ENCODE results near the gene MAIP1.

MAIP1 gene

GRCh38 chr2:199951023-199951422 is 4.4 kb upstream of the MAIP1 start:
- DNase-seq: no peak

DNA sequence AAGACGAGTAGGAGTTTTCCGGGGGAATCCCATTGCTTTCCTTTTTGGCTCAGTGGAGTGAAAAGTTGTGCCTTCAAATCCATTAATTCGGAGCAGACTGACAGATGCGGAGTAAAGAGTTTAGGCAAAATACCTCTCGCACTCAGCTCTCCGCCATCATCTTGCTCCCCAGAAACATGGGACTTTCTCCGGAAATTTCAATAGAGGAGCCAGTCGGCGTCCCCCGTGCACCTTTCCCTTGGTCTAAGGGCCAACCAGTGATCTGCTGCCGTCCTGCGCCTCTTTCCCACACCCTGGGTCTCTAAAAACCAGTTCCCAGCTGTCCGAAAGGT is 409 bp upstream of the MAIP1 start:
- DNase-seq: peak; percentile 84

DNA sequence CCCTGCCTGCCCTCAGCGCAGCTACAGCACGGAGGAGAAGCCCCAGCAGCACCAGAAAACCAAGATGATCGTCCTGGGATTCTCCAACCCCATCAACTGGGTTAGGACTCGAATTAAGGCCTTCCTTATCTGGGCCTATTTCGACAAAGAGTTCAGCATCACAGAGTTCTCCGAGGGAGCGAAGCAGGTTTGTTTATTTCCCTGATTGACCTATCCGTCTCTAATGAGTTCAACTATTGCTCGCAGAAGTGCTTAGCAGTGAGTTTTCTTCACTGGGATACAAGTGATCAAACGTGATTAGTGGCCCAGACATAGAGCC is 639 bp downstream of the MAIP1 start:
- no peak for DNase-seq

DNA sequence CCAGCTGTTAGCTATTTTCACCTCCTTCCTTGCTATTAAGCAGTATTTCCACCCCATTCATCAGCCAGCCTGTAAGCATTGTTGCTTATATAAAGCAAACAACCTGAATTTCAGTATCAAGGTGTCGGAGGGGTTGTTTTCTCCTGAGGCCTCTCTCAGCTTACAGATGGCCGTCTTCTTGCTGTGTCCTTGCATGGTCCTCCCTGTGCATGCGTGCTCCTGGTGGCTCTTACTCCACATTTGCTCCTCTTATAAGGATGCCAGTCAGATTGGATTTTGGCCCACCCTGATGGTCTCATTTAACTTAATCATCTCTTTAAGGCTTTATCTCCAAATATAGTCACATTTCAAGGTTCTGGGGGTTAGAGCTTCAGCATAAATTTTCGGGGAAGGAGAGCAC is 2.6 kb downstream of the MAIP1 start:
- no peak for DNase-seq

DNA sequence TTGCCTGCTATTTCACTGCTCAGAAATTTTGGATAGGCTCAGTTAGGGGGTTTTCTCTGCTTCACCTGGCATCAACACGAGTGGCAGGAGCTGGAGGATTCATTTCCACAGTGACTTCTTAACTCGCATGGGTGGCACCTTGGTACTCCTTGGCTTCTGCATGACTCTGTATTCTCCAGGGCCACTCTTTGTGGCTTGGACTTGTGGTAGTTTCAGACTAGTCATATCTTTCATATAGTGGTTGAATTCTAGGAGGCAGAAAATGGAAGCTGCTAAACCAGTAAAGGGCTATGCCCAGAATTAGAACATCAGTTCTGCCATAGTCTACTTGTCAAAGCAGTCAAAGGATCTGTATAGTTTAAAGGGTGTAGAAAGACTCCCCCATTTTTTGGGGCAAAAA is 6.8 kb downstream of the MAIP1 start:
- DNase-seq: no peak

DNA sequence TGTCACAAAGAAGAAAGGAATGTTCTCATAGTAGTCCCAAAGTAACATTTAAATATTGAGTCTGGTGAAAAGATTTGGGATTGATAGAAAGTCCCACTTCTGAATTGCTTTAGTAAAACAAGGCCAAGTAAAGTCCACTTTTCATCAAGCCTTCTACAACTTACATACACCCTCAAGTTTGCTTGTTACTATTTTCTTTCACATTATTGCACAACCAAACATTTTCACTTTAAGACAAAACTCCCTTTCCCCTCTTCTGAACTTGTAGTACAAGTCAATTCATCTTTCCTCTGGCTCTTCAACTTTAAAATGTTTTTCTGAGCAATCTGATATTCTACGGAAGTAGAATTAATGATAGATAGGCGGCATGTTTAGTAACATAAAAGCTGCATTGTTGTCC is 11.0 kb downstream of the MAIP1 start:
- DNase-seq: no peak

DNA sequence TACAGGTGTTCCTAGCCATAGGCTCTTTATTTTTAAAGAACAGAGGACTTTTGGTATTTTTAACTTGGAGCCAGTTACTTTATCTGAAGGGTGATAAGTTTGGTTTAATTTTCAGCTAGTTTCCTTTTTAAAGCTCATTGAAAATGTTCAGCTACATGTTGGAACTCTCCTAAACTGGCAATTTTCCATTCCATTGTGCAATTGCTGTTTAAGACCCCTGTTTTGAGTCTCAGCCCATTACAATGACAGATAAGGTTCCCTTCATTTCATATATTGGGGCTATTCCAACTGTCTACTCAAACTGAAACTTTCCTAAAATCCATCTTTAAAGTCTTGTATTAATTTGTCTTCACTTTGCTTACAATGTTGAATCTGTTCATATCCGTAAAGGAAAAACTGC is 11.6 kb downstream of the MAIP1 start:
- DNase-seq: no peak

GRCh38 chr2:199968126-199968525 is 12.7 kb downstream of the MAIP1 start:
- DNase-seq: no peak

DNA sequence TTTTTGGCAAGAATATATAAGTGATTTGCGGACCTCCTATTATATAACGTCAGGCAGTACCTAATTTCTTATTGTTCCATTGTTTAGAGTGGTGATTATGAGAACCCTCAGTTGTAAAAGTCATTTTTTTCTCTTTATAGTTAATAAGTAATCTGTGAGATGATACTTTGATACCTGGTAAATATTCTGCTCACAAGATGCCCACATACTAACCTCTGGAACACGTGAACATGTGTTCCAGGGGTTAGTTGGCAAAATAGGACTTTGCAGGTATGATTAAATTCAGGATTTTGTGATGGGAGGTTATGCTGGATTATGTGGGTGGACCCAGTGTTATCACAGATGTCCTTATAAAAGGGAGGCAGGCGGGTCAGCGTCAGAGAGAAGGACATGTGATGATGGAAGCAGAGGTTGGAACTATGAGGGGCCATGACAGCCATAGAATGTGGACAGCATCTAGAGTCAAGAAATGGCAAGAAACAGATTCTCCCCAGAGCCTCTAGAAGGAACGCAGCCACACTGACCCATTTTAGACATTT is 16.8 kb downstream of the MAIP1 start:
- DNase-seq: no peak

GRCh38 chr2:199973703-199974102 is 18.3 kb downstream of the MAIP1 start:
- peak; percentile 29 for DNase-seq

DNA sequence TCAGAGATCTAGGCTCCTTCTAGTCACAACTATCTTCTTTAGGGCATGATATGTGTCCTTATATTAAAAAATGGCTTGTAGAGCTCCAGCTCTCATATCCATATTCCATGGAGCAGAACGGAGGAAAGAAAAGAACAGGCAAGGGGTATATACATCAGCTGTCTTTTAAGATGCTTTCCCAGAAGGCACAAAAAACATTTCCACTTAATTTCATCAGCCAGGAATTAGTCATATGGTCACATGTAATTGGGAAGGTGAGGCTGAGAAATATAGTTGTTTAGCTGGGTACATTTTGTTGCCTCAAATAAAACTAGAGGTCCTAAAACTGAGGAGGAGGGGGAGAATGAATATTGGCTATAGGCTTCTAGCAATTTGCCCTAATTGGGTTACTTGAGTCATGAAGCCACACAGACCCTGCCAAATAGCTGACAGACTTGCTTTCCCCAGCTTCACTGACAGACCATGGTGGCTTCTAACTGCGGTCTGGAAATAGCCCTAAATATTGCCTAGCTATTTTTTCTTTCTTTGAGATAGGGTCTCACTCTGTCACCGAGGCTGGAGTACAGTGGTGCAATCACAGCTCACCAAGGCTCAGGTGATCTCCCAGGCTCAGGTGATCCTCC is 20.0 kb downstream of the MAIP1 start:
- no peak for DNase-seq

DNA sequence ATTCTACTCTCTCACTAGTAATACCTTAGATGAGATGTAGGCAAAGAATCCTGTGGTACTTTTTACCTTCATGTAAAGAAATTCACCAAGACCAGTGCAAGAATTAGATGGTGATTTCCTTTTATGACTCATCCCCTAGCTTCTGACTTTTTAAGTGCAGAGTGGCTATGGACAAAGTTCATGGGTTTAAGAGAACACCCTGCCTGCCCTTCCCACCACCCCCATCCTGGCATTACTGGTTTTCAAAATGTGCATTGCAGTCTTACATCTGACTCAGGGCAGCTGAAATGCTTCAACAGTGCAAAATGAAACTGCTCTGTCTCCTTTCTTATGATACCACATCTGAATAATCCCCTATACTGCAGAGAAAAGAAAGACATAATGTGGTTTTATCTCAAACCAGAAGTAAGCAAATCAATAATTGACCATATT is 22.6 kb downstream of the MAIP1 start:
- no peak for DNase-seq

- no peak for DNase-seq
Observed at GRCh38 chr2:199979398-199979797, 24.0 kb downstream of the MAIP1 start.

GRCh38 chr2:199979832-199980628 is 24.6 kb downstream of the MAIP1 start:
- DNase-seq: peak; percentile 40

GRCh38 chr2:199982126-199982843 is 26.9 kb downstream of the MAIP1 start:
- no peak for DNase-seq

- no peak for DNase-seq
Observed at GRCh38 chr2:199983534-199983933, 28.2 kb downstream of the MAIP1 start.

GRCh38 chr2:199984159-199984558 is 28.8 kb downstream of the MAIP1 start:
- no peak for DNase-seq

GRCh38 chr2:199984755-199985154 is 29.4 kb downstream of the MAIP1 start:
- no peak for DNase-seq

- peak; percentile 55 for DNase-seq
Observed at GRCh38 chr2:199985625-199986207, 30.3 kb downstream of the MAIP1 start.

DNA sequence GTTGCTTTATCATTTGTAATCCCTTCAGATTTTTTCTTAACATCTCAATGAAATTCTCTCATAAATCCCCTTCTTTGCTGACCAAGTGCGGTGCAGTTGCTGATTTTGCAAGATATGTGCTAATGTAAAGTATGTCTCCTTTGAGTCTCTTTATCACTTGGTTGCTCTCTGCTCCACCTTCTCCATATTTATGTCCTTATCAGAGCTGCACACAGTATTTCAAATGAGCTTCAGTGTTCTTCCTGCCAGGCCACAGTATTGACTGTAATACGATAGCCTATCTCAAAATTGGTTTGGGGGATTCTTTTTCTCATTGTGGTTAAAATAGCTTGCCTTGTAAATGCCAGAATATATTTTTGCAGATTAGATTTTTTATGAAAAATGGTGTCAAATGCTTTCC is 32.2 kb downstream of the MAIP1 start:
- no peak for DNase-seq

DNA sequence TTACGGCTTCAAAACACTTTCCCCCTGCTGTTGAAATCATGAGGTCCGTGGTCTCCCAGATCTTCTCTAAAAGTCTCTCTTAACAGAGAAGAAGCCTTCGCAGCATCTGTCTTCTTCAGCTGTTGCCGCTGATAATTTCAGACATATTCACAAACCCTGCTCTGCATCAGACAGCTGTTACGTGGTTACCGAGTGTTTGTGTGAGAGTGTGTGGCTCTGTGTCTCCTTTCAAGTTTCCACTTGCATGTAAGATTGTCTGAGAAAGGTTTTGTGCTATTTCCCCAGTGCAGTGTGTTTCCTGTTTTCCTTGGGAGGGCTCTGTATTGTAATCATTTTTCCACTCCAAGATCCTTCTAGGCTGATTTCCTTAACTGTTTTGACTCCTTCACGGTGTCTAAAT is 32.8 kb downstream of the MAIP1 start:
- no peak for DNase-seq

GRCh38 chr2:199989822-199990221 is 34.4 kb downstream of the MAIP1 start:
- no peak for DNase-seq

GRCh38 chr2:199991691-199992090 is 36.3 kb downstream of the MAIP1 start:
- DNase-seq: no peak

DNA sequence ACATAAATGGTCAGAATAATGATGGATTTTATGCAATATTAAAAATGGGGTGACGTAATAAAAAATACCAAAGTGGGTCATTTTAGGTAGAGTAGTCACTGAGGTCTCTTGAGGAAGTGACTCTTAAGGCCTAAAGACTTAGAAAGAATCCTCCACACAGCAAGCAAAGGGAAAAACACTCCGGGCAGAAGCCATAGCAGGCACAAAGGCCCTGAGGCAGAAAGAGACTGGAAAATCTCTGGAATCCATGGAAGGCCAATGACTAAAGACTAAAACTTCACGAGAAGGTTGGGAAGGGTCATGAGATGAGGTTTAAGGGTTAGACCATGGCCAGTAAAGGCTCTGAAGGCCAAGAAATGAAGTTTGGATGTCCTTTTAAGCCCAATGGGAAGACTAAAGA is 36.9 kb downstream of the MAIP1 start:
- DNase-seq: no peak

All from SHP77 treated with DMSO at 0.1 percent for 48 hours (cell line).